Activated T-cell treated with anti-CD3 and anti-CD28 coated beads, Interleukin-2, amount 50 U/mL, for 48 hours (primary cell): ENCODE measurements around the gene USH2A.

Source experiments
- DNase-seq, 2 experiments: peaks; one replicate each; pipeline ENCODE4 v3.0.0-alpha.2; 2020

Gene USH2A, protein sequence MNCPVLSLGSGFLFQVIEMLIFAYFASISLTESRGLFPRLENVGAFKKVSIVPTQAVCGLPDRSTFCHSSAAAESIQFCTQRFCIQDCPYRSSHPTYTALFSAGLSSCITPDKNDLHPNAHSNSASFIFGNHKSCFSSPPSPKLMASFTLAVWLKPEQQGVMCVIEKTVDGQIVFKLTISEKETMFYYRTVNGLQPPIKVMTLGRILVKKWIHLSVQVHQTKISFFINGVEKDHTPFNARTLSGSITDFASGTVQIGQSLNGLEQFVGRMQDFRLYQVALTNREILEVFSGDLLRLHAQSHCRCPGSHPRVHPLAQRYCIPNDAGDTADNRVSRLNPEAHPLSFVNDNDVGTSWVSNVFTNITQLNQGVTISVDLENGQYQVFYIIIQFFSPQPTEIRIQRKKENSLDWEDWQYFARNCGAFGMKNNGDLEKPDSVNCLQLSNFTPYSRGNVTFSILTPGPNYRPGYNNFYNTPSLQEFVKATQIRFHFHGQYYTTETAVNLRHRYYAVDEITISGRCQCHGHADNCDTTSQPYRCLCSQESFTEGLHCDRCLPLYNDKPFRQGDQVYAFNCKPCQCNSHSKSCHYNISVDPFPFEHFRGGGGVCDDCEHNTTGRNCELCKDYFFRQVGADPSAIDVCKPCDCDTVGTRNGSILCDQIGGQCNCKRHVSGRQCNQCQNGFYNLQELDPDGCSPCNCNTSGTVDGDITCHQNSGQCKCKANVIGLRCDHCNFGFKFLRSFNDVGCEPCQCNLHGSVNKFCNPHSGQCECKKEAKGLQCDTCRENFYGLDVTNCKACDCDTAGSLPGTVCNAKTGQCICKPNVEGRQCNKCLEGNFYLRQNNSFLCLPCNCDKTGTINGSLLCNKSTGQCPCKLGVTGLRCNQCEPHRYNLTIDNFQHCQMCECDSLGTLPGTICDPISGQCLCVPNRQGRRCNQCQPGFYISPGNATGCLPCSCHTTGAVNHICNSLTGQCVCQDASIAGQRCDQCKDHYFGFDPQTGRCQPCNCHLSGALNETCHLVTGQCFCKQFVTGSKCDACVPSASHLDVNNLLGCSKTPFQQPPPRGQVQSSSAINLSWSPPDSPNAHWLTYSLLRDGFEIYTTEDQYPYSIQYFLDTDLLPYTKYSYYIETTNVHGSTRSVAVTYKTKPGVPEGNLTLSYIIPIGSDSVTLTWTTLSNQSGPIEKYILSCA (N-terminal part only)

DNA sequence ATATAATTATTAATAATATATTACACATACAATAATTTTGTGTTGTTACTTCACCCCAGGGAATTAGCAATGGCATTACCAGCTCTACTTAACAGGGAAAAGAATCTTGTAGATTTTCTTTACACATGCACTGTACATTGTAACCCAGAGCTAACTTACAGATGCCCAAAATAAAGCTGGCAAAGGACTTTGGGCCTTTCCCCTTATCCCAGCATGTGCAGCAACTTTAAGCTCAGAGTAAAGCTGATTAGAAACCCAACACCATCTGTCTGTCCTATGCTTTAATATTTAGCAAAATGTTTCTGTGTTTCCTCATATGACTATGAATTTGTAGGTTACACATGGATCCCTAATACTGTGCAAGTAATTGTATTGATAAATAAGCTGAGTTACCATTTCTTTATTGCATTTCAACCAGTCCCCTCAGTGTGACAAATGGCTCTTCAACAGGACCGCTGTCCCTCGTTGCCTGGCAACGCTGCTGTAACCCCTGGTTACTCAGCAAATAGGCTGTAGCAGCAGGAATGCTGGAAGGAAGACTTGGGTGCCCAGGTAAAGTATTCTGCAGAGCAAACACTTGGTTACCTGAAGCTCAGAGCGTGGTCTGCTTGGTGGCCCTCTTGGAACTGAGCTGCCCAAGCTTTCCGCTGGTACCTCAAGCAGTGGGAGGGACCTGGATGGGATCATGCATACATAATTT is at the start of gene USH2A:
Gene USH2A (minus strand): TSS at position 628 of the 700 bp plus-strand sequence. CDS start 1,112 bp downstream, outside the sequence.
- DNase-seq: no peak

DNA sequence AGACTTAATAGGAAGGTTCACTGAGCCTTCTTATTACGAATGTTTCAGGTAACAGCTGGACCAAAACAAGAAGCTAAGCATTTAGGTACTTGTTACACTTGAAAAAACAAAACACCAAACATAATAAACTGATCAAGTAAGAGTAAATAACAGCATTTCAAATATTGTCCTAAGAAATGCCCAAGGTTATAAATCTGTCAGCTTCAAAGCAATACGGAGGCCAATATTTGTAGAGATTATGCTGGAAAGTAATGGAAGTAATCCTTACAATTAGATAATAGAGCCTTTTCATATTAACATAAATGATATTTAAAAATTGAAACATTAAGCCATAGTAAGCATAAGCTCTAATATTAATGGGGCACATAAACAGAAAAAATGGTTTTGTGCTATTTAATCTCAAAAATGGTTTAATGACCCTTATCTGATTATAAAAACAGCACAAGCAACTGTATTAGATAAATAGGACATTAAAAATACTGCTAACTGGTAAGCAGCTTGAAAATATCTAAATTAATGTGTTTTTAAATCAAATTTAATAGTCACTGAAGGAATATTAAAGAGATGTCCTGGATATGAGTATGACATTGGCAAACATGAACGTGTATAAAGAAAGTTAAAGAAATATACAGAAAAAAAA is 43.0 kb upstream of the USH2A start:
- DNase-seq: no peak

DNA sequence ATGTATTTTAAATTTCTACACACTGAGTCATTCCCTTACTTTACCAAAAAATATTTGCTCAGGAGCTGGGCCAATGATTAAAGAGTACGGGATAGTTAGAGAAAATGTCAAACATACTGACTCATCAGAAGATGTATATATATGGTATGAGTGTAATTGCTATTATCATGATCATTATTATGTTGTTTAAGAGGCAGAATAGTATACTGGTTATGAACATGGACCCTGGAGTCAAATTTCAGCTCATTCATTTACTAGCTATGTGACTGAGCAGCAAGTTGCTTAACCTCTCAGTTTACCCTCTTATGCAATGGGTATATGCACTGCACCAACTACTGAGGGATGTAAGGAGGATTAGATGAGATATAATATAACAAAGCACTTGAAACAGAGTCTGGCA is 41.2 kb upstream of the USH2A start:
- DNase-seq: no peak

DNA sequence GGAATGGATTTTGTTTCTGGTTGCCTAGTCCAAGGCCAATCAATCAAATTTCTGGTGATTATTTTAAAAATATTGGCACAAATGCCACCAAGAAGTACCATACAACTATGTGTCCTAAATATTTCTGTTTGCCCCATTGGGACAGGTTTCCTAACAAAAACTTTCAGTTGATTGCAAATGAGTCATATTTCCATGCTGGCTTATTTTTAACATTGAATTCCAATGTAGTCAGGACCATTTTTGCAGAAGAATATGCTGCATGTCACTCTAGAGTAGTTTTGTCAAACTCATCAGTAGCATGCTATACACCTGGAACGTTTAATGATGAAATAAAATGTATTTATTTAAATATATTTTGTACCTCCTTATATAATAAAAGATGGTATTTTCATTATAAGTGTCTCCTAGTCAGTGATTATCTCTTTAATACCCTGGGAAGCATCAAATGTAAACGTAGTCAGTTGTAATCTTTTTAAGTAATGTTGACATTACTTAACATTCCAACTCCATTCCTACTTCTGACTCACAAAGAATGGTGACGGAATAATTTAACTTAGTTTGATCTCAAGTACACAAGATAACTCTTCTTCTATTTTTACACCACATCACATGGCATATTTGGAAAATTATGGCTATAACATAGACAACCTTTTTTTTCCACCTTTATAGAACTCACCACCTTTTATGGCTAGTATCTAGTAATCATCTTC is 39.0 kb upstream of the USH2A start:
- no peak for DNase-seq

DNA sequence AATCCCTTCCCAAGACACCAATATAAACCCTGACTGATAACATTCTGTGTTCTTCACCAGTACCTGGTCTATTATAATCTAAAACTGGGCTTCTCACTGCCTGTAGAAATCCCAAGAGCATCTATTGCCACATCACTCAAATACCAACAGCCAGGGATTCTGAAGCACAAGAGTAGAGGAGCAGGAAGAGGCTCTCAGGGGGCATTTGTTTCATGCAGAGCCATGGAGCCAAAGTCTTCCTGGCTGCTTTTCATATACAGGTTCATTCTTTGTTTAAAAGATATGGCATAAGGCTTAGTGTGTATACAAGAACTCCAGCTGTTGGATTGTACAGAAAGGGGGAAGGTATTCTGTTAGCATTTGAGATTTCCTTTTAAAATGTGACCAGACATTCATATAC is 38.2 kb upstream of the USH2A start:
- DNase-seq: no peak

DNA sequence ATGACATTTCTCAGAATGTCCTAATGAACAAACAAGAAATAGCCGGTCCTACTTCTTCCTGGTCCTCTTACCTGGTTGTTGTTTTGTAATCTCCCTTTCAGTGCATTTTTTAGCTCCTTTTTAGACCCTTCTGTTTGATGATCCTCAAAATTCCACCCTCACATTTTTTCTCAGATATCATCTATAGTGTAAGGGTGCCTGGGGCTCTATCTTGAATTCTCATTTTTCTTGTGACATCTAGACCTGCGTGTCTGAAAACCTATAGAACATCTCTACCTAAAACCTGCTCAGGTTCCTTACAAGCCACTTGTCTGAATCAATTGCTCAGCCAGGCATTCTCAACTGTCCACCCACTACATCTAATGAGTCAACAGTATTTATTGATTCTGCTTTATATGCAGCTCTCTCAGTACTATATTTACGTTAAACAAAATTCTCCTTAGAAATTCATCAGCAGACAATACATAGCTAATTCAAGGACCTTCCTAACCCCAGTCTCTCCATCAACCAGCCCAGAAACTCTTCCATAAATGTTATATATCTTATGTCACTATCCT is 36.5 kb upstream of the USH2A start:
- no peak for DNase-seq

DNA sequence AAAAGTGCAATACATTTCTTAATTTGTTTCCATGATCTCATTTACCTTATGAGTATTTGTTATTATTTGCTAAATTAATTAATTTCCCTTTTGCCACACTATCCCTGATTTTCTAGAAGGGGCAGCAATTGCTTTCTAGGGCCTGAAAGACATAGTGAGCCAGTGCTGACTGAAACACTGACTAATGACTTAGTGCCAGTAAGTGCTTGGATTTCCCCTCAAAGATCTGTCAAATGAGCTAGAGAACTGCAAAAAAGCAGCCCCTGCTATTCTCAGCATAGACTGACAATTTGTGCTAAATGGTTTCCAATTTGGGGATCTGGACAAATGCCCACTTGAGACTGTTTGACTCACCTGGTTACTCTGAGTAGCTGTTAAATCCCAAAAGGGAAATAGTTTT is 35.6 kb upstream of the USH2A start:
- DNase-seq: no peak

DNA sequence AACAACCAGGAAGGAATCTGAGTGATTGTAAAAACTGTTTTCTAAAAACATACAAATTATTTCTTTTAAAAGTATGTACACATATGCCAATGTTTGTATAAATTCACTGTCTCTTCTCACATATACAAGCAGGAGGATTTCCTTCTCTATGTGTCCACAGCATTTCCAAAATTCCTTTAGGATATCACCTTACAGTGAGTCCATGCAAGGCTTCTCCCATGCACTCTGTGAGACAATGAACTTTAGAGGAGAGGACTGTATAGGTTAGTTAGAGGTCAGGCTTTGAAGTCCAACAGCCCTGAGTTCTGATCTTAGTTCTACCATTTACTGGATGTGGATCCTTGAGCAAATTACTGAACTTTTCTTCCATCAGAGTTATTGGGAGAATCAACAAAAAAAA is 34.1 kb upstream of the USH2A start:
- no peak for DNase-seq

DNA sequence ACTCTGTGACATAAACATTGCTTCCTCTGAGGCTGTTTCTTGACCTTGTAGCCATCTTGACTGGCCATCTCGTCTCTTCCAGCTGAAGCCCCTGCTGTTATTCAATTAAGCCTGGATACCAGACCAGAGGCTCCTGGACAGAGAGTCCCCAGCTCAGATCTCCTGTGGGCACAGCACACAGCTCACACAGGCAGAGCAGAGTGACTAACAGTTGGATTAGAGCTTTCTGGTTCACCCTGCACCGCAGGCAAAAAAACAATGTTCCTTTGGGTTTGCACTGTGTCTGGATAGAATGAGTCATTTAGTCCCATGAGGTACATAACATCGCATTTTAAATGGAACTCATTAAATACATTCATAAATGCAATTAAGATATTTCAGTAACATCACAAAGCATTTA is 33.4 kb upstream of the USH2A start:
- DNase-seq: no peak

DNA sequence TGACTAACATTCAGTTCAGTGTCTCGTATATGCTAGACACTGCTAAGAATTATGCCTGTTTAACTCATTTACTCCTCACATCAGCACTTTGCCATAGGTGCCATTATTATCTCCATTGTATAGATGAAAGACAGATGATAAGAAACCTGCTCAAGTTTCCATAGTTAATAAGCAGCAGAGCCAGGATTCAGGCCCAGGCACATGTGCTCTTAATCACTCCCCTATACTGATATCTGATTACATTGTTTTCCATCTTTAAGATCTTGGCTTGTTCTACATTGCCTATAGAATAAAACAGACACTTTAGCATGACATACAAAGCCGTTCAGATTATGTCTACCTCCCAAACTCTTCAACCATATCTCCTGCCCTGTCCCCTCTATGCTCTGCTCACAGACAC is 30.5 kb upstream of the USH2A start:
- no peak for DNase-seq

DNA sequence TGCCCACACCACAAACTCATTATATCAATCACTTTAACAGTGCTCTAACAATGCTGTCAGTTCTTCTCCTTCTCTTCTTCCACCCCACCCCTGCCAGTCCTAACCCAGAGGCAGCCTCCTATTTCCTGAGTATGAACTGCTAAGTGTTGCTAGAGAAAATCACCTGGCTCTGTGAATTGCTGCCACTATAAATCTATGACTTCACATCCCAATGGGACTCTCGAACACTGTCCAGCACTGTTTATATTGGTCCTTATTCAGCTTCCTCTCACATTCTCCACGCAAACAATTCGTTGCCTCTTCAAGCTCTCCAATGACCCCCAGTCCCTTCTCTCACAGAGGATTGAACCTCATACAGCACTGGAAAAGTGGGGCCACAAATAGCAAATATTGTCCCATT is 27.0 kb upstream of the USH2A start:
- no peak for DNase-seq

DNA sequence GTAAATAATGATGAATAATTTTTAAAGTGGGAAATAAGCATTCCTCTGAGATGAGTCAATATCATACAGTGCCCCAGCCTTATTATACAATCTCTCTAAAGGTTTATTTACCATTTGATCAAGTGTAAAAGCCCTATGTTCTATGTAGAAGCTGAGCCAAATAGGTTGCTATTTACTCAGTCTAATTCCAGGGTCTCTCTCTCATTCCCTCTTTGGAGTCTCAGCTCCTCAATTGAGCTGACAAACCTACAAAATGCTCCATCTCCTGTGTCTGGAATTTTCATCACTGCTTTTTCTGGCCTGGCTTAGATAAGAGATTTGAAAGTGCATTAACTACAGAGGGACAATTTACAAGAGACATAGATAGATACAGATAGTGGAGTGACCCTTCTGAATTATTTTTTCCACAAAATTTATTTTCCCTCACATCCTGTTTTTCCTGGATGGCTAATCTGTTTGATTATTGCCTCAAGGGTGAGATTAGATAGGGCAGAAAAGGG is 24.8 kb upstream of the USH2A start:
- no peak for DNase-seq

DNA sequence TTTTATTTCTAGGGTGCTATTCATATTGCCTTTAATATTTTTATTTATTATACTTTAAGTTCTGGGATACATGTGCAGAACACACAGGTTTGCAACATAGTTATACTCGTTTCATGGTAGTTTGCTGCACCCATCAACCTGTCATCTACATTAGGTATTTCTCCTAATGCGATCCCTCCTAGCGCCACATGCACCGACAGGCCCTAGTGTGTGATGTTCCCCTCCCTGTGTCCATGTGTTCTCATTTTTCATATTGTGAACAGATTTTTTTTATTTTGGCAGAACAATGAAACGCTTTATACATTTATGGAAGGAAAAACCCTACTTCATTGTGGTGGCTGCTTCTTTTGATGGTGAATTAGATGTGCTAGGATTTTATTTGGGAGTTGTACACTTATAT is 14.4 kb upstream of the USH2A start:
- DNase-seq: no peak

DNA sequence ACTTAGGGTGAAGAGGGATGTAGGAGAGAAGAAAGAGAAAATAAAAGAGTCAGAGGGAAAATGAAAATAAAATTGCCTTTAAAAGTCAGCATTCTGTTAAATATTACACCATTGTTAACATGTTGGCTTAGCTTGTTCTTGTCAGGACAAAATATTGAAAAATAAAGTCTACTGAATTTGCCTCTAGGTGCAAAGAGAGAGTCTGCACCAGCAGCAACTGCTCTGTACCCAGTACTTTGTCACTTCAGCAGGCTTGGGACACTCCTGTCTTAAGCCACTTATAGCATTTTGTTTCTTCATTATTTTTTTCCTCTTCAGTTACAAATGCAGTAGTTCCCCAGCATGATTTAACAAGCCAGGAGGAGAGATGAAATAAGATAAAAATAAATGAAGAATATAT is 11.0 kb upstream of the USH2A start:
- DNase-seq: no peak

DNA sequence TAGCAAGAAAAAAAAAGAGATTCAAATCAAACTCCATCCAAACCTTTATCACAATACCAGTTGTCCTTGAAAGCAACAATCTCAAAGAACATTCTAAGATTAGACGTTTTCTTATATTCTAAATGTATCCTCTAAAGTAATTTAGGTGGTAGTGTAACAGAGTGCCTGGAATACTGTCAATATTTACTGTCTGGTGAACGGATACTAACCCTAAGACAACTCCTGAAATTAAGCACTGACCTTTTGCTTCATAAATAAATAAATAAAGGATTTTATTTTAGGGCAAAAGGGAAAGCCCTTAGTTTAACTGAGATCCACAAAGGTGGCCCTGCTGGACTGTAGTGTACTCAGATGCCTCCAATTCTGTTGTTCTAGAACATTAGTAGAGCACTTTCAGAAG is 9.9 kb upstream of the USH2A start:
- DNase-seq: no peak

DNA sequence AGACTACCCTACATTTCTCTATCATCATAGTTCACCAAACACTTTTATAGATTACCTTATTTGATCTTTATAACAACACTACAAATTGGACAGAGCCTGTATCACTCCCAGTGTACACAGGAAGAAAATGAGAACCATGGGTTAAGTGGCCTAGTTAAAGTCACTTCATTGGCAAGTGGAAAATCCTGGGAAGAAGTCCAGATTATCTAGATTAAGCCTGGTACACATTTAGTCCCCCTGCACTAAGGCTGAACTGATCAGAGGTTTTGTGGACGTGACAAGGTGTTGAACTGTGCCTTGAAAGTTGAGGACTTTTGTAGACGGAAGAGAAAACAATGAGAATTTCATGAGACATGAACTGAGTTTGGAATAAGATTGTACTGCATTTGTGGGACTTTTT is 7.5 kb upstream of the USH2A start:
- no peak for DNase-seq

DNA sequence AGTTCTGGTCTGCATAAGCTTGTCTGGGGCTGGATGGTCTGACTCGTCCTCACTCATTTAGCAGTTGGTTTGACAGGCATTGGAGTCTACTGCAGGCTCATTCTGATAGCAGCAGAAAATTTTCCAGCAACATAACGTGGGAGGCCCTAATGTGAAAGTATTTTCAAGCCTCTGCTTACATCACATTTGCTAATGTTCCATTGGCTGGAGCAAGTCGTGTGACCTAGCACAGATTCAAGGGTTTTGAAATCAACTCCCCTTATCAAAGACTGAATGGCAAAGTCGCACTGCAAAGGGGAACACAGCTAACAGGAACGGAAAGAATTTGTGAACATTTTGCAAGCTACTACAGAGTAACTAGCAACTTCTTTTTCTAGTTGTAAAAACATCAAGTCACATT is 2.3 kb upstream of the USH2A start:
- no peak for DNase-seq

DNA sequence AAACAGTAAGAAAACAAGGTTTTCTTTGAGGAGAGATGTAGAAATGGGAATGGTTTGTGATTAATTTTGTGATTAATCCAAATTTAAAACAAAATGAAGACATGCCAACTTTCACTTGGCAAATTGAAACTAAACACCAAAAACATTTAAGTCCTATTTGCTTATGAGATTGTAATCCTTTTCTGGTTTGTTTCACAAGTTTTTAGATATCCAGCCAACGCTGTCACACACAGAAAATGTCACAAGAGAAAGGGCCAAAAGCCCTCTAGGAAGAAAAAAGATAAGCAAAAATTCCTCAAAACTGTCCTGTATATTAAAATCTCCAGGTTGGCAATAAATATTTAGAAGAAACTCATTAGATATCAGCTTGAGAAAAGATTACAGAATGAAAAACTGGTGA is 2.5 kb downstream of the USH2A start:
- no peak for DNase-seq

DNA sequence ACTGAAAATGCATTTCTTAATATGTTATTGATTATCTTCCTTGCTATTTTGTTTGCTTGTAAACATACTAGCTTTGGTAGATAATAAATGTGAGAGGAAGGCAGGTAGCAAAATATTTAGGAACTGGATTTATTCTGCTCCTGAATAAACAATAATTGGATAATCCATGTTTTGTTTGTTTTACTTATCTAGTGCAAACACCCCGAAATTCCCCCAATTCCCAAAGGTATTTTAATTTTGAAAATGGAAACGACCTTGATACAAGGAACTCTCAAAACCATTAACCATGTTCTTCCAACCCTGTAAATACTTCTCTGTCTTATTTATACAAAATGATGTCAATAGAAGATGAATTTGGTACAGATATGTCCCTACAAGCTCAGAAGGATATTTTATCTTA is 3.0 kb downstream of the USH2A start:
- no peak for DNase-seq

DNA sequence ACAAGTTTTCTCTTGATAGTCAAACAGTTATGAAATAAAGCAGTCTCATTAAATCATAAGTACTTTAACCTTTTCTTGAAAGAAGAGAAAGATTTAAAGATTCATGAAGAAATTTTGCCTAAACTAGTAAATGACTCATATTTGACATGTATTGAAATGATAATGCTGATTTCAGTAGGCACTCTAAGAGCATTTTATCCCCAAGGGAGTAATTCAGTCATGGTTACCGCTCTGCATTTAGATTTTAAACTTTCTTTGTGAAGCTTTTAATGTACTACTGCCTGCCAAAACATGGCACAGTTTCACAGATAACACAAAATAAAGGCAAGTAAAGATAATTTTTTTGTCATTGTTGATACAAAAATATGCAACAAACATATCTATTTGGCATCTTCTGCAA is 6.8 kb downstream of the USH2A start:
- DNase-seq: no peak

DNA sequence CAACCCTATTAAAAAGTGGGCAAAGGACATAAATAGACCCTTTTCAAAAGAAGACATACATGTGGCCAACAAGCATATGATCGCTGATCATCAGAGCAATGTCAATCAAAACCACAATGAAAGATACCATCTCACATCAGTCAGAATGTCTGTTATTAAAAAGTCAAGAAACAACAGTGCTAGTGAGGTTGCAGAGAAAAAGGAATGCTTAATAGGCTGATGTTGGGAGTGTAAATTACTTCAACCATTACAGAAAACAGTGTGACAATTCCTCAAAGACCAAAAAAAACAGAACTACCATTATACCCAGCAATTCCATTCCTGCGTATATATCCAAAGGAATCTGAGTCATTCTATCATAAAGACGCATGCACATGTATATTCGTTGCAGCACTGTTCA is 13.2 kb downstream of the USH2A start:
- no peak for DNase-seq
